ENCODE results near the gene PRDM12. TPM values are rescaled to one million over a fixed set of nuclear protein-coding genes. Genes with fewer than 3 reads are reported as not detected.

Gene PRDM12
- total RNA-seq, 2 donors from 2014 or later = not detected

GRCh38 chr9:130635306-130635705, 29.1 kb upstream of the PRDM12 start:
- no peak for DNase-seq
- TF ChIP-seq POLR2A (IDR thresholded peaks at IDR 0.05) (no peak), CTCF (IDR thresholded peaks at IDR 0.05) (no peak)
- Histone ChIP-seq H3K9me3 (no peaks in the 10 kb centered on the region), H3K27me3 (no peaks in the 10 kb centered on the region), H3K27ac (no peak overlapping the region), H3K36me3 (replicated peaks in 1 of 2; ENCODE audit: insufficient read depth in 1 of 2, low read depth in 2 of 2) (peaks cover 16 to 31% of the 10 kb centered on the region in 2 donors), H3K4me3 (no peak overlapping the region), H3K4me1 (no peaks in the 10 kb centered on the region)
- 91 to 94% methylated on average over 6 of the region's 6 CpGs for WGBS, 2 donors
- intact Hi-C loops (cut with DNase I) = no loop called here
- ATAC-seq = no peak

- H3K36me3 ChIP-seq (replicated peaks in 1 of 2; ENCODE audit: insufficient read depth in 1 of 2, low read depth in 2 of 2) = peaks cover 9 to 26% of the 10 kb centered on the region in 2 donors
Measured at GRCh38 chr9:130635721-130636647, 28.4 kb upstream of the PRDM12 start.

GRCh38 chr9:130636648-130637020, 27.8 kb upstream of the PRDM12 start:
- no peak for TF ChIP-seq POLR2A (IDR thresholded peaks at IDR 0.05)
- TF ChIP-seq CTCF (IDR thresholded peaks at IDR 0.05) = no peak
- no peaks in the 10 kb centered on the region for H3K9me3 ChIP-seq
- no peak for ATAC-seq
- intact Hi-C loops (cut with DNase I) = no loop called here
- no peaks in the 10 kb centered on the region for H3K27me3 ChIP-seq
- no peak overlapping the region for H3K4me3 ChIP-seq
- DNase-seq = no peak
- 84 to 85% methylated on average over 8 to 9 of the region's 9 CpGs for WGBS, 2 donors
- H3K4me1 ChIP-seq = no peaks in the 10 kb centered on the region
- H3K27ac ChIP-seq = no peak overlapping the region
- H3K36me3 ChIP-seq (replicated peaks in 1 of 2; ENCODE audit: insufficient read depth in 1 of 2, low read depth in 2 of 2) = peaks cover 8 to 19% of the 10 kb centered on the region in 2 donors

More at GRCh38 chr9:130635721-130636647, 28.4 kb upstream of the PRDM12 start:
- Histone ChIP-seq H3K9me3 (no peaks in the 10 kb centered on the region), H3K27ac (no peak overlapping the region), H3K4me3 (no peak overlapping the region), H3K4me1 (no peaks in the 10 kb centered on the region), H3K27me3 (no peaks in the 10 kb centered on the region)
- intact Hi-C loops (cut with DNase I) = no loop called here
- 92 to 94% methylated on average over 13 to 33 of the region's 33 CpGs for WGBS, 2 donors
- ATAC-seq (no peak), DNase-seq (no peak)
- no peak for TF ChIP-seq POLR2A (IDR thresholded peaks at IDR 0.05)
- TF ChIP-seq CTCF (IDR thresholded peaks at IDR 0.05) = no peak

GRCh38 chr9:130638284-130639123, 25.9 kb upstream of the PRDM12 start:
- no peaks in the 10 kb centered on the region for H3K27me3 ChIP-seq
- no peak for ATAC-seq
- H3K9me3 ChIP-seq = no peaks in the 10 kb centered on the region
- no peak for TF ChIP-seq CTCF (IDR thresholded peaks at IDR 0.05)
- no peak for TF ChIP-seq POLR2A (IDR thresholded peaks at IDR 0.05)
- H3K36me3 ChIP-seq (replicated peaks in 1 of 2; ENCODE audit: insufficient read depth in 1 of 2, low read depth in 2 of 2) = peaks cover 8 to 15% of the 10 kb centered on the region in 2 donors
- H3K27ac ChIP-seq = no peak overlapping the region
- no peak for DNase-seq
- H3K4me1 ChIP-seq = no peaks in the 10 kb centered on the region
- 91 to 92% methylated on average over 35 to 37 of the region's 37 CpGs for WGBS, 2 donors
- intact Hi-C loops (cut with DNase I) = no loop called here
- no peak overlapping the region for H3K4me3 ChIP-seq
